GM18502 (cell line): ENCODE data around the gene LYRM1.
A peak's percentile ranks its signal among the peaks of the same experiment; 100 is the strongest.

ENCODE experiments used
- ATAC-seq: cut with Tn5 transposase; IDR thresholded peaks from one replicate; pipeline ENCODE4 v1.9.1; 2021; ENCODE audit warnings: mild to moderate bottlenecking; ENCODE audit not compliant: unreplicated experiment, poor library complexity

Gene LYRM1

GRCh38 chr16:20901068-20901435 lies 481 bp downstream of the LYRM1 start:
- peak; percentile 12 for ATAC-seq

DNA sequence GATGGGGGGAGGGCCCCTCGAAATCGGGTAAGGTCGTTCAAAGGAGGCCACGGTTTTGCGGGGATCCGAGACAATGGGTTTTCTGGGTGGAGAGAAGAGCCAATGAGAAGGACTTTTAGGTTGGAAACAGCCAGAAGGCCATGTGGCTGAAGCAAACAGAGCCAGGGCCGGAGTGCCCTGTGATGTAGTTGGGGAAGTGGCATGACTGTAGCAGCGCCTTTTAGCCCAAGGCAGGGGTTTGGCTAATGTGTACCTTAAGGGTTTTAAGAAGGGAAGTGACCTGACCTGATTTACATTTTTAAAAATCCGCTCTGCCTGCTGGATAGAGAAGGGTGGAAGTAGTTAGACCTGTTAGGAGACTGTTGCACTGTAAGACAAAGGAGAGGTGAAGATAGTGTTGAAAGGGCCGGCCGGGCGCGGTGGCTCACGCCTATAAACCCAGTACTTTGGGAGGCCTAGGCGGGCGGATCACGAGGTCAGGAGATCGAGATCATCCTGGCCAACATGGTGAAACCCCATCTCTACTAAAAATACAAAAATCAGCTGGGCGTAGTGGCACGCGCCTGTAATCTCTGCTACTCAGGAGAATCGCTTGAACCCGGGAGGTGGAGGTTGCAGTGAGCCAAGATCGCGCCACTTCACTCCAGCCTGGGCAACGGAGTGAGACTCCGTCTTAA lies 1.0 kb downstream of the LYRM1 start:
- peak; percentile 23 for ATAC-seq

- ATAC-seq, result no peak
Measured at GRCh38 chr16:20902426-20902825, 1.9 kb downstream of the LYRM1 start.

DNA sequence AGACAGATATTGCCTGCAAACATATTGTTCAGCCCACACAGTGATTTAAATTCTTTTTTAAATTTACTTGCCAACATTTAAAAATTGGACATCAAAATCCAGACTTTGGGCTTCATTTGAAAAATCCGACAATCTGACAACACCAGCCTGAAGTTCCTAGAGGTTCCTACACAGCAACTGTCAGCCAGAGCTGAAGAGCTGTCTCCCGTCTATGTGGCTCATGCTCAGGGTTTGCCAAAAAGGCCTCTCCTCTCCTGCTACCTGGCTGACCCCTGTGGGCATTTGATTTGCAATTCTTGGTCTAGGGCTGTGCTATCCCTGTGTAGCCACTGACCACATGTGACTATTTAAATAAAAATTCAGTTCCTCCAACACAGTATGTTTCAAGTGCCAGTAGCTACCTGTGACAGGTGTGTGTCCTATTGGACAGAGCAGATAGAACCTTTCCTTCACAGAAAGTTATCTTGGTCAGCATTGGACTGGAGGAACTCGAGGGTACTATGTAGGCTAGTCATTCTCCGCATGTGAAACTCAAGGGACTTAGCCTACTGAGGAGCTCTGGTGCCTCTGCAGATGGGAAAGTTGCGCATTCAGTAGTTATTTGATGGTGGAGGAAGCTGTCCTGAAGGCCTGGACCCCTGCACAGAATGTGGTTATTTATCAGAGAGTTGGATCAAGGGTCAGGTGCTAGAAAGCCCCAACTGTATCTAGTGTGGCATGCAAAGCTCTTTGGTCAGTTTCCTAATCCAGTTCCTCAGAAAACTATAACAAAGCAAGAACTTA lies 2.7 kb downstream of the LYRM1 start:
- no peak for ATAC-seq

DNA sequence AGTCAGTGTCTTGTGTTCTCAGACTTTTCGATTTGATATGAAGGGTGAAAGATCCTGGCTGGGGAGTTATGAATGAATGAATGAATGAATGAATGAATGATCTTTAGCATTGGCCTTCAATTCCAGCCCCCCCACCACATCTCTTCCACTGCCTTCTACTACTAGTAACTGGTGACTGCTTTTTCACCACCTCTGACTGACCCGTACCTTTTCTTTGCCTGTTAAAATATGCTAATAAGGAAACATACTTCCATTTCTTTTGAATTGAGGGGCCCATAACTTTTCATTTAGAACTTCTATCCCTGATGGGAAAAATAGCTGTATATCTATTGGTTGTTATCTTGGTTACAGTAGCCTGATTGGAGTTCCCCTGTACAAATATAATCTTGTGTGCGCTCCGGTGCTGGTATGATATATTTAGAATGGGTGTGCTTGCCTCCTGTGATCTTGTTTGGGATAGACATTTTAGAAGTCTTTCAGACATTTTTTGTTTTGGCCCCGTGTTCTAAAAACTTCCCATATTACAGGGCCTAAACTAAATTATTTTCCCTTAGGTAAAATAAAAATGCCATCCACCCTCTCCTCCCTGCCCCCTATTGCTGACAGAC lies 3.4 kb downstream of the LYRM1 start:
- no peak for ATAC-seq

- no peak for ATAC-seq
Measured at GRCh38 chr16:20904507-20905081, 4.0 kb downstream of the LYRM1 start.

DNA sequence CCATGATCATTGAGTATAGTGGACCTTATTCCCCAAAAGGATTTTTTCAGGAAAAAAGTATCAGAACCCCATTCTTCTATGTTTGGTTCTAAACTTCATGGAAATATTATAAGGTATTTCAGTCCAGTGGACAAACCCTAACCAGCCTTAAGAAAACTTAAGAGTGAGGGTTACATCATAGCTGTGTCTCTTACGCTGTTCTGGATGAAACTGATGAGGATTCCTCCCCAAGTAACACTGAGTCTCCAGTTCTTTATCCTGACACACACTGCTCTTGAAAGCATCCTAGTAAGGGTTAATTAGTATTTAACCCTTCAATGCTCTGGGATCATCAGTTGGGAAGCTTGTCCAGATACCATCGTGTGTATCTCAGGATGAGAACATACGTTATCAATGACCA lies 5.0 kb downstream of the LYRM1 start:
- ATAC-seq, result no peak

- ATAC-seq, result no peak
Measured at GRCh38 chr16:20906341-20907255, 6.0 kb downstream of the LYRM1 start.

DNA sequence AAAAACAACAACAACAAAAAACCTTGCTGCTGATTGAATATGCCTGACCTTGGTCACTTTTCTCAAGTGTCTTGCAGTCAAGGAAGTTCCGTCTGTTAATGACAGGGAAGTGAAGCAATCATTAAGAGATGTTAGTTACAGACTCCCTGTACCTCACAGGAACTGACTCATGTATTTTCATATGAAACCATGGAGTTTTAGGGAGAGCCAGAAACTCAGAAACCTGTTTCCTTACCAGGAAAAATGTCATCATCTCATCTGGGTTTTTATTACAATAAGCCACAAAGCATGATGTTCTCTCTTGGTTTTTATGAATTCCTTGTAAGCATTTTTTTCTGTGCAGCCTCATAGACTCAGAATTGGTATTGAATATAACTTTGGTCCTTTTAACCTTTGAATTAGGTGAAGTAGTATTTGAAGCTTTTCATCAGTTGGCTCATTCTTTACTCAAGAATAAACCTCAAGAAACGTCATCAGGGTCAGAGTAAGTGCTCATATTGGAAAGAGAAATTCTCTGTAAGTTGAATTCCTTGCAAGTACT lies 10.3 kb downstream of the LYRM1 start:
- ATAC-seq, result no peak

GRCh38 chr16:20911361-20911760 lies 10.8 kb downstream of the LYRM1 start:
- no peak for ATAC-seq

- ATAC-seq, result no peak
Measured at GRCh38 chr16:20916289-20916688, 15.7 kb downstream of the LYRM1 start.

GRCh38 chr16:20916942-20917341 lies 16.4 kb downstream of the LYRM1 start:
- no peak for ATAC-seq

- no peak for ATAC-seq
Measured at GRCh38 chr16:20918486-20919239, 18.1 kb downstream of the LYRM1 start.

- ATAC-seq, result no peak
Measured at GRCh38 chr16:20920091-20920490, 19.5 kb downstream of the LYRM1 start.

GRCh38 chr16:20920799-20921198 lies 20.2 kb downstream of the LYRM1 start:
- no peak for ATAC-seq

- ATAC-seq, result no peak
Measured at GRCh38 chr16:20923876-20924275, 23.3 kb downstream of the LYRM1 start.

DNA sequence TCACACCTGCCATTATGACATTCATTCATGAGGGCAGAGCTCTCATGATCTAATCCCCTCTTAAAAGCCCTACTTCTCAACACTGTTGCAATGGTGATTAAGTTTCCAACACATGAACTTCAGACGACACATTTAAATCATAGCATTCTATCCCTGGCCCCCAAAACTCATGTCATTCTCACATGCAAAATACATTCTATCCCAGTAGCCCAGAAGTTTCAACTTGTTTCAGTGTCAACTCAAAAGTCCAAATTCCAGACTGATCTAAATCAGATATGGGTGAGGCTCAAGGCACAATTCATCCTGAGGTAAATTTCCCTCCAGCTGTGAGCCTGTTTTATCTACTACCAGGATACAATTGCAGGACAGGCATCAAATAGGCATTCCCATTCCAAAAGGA lies 25.2 kb downstream of the LYRM1 start:
- ATAC-seq, result no peak

DNA sequence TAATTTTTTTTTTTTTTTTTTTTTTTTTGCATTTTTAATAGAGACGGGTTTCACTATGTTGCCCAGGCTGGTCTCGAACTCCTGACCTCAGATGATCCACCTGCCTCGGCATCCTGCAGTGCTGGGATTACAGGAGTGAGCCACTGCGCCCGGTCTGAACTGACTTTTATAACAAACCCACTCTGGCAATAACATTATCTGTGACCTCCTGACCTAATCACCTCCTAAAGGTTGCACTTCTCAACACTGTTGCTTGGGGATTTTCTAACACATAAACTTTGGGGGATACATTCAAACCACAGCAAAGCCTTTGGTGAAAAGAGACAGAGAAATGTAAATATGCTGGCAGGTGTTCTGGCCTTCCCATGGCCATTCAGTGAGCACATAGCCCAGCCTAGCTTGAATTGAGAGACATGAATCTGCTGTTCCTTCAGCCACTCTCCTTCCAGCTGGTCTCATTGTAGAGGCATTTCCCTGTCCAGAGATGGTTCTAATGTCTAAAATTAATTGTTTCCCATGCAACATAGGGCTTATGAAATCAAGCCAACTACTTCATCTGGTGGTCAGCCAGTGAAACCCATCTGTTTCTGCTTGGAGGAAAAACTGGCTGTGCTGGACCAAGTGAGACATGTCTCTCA lies 28.3 kb downstream of the LYRM1 start:
- ATAC-seq, result no peak
